Measurements from ENCODE around the gene WNT2. TPM values are rescaled to one million over a fixed set of nuclear protein-coding genes. Genes with fewer than 3 reads are reported as not detected.

The WNT2 gene
- total and polyA plus RNA-seq, 10 of the 15 experiments (the other 5 are each of a cell fraction or from before 2014, with no cell fraction given) = 0.07 to 0.34 (median 0.19) TPM

DNA sequence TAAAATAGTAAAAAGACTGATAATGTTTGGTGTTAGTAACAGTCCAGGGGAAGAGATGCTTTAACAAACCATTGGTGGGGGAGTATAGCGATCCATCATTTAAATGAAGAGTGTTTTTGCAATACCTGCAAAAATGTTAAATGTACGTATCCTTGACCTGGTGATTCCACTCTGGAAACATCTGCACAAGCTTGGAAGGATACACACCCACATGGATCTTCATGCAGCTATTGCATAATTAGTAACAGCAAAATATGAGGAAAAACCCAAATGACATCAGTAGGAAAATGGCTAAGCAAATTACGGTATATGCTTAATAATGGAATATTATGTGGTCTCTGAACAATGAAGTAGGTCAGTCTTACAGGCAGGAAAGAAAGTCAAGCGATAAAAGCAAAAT, 20.5 kb downstream of the WNT2 start:
- ATAC-seq = no peak
- H3K27ac ChIP-seq (ENCODE audit: control insufficient read depth, insufficient read depth) = no peak overlapping the region
- H4K20me1 ChIP-seq (ENCODE audit: control insufficient read depth, insufficient read depth) = no peaks in the 10 kb centered on the region
- no peak for DNase-seq (ENCODE audit: low read depth, low spot score)
- in situ Hi-C loops (cut with MboI) (no loop called here), intact Hi-C loops (cut with micrococcal nuclease; ENCODE audit: unreplicated experiment) (no loop called here)
- no peaks in the 10 kb centered on the region for H3K27me3 ChIP-seq (replicated peaks in 1 of 2; ENCODE audit: control insufficient read depth in 2 of 2, insufficient read depth in 2 of 2, low read length in 1 of 2)
- no TSS peak for BruUV-seq (replicated peaks)
- CTCF ChIA-PET = no interaction called here
- H3K79me2 ChIP-seq (ENCODE audit: control insufficient read depth, insufficient read depth, low read length) = no peaks in the 10 kb centered on the region
- H3K9ac ChIP-seq (ENCODE audit: control insufficient read depth, insufficient read depth, low read length) = no peak overlapping the region
- RAD21 ChIA-PET (ENCODE audit: unreplicated experiment) = no interaction called here
- H3K4me1 ChIP-seq (ENCODE audit: control insufficient read depth, insufficient read depth, low read length) = no peaks in the 10 kb centered on the region
- POLR2A ChIA-PET = no interaction called here
- WGBS (ENCODE audit: insufficient coverage, insufficient replicate concordance, low lambda C conversion rate, missing lambda C conversion rate) = 58% methylated on average over 4 of the region's 4 CpGs
- no peak overlapping the region for H3K4me2 ChIP-seq (ENCODE audit: control insufficient read depth, insufficient read depth)
- SMC1A ChIA-PET (ENCODE audit: uncharacterized antibody, unreplicated experiment) = no interaction called here
- no peak overlapping the region for H2AFZ ChIP-seq (ENCODE audit: control insufficient read depth, low read depth, low read length)
- H3K36me3 ChIP-seq (ENCODE audit: control insufficient read depth in 2 of 2, insufficient read depth in 2 of 2, low read length in 1 of 2) = no peaks in the 10 kb centered on the region
- no peaks in the 10 kb centered on the region; the same call in 2 of the 3 replicates for H3K9me3 ChIP-seq (replicated peaks; ENCODE audit: control insufficient read depth, insufficient read depth, low read length)
- TF ChIP-seq RELA (IDR thresholded peaks at IDR 0.05; ENCODE audit: borderline replicate concordance, partially characterized antibody) (no peak), NR2F1 (conservative IDR thresholded peaks at IDR 0.05) (no peak), SUPT20H (IDR thresholded peaks at IDR 0.05; ENCODE audit: borderline replicate concordance, control insufficient read depth, low read depth, low read length) (no peak), ZSCAN29 (IDR thresholded peaks at IDR 0.05) (no peak), HDAC2 (IDR thresholded peaks at IDR 0.05) (no peak), ZNF217 (IDR thresholded peaks at IDR 0.05) (no peak), RFX5 (IDR thresholded peaks at IDR 0.05; ENCODE audit: low read depth, low read length) (no peak), MEF2A (IDR thresholded peaks at IDR 0.05; ENCODE audit: insufficient read depth, low read depth, low read length) (no peak), KAT2A (conservative IDR thresholded peaks at IDR 0.05; ENCODE audit: control insufficient read depth, low read depth, low read length) (no peak), TCF7 (IDR thresholded peaks at IDR 0.05; ENCODE audit: borderline replicate concordance) (no peak), MTA2 (IDR thresholded peaks at IDR 0.05; ENCODE audit: low read depth) (no peak), STAT3 (IDR thresholded peaks at IDR 0.05; ENCODE audit: low read depth, low read length) (no peak), SREBF2 (IDR thresholded peaks at IDR 0.05; ENCODE audit: low read length) (no peak), BCL11A (IDR thresholded peaks at IDR 0.05; ENCODE audit: low read depth, low read length) (no peak), BRCA1 (IDR thresholded peaks at IDR 0.05; ENCODE audit: low read depth, low read length) (no peak), MYC (IDR thresholded peaks at IDR 0.05; ENCODE audit: insufficient read depth, insufficient read length, insufficient replicate concordance, low read length, severe bottlenecking) (no peak), CBX5 (IDR thresholded peaks at IDR 0.05; ENCODE audit: low read depth) (no peak)
- TF ChIP-seq, protein P1, sequence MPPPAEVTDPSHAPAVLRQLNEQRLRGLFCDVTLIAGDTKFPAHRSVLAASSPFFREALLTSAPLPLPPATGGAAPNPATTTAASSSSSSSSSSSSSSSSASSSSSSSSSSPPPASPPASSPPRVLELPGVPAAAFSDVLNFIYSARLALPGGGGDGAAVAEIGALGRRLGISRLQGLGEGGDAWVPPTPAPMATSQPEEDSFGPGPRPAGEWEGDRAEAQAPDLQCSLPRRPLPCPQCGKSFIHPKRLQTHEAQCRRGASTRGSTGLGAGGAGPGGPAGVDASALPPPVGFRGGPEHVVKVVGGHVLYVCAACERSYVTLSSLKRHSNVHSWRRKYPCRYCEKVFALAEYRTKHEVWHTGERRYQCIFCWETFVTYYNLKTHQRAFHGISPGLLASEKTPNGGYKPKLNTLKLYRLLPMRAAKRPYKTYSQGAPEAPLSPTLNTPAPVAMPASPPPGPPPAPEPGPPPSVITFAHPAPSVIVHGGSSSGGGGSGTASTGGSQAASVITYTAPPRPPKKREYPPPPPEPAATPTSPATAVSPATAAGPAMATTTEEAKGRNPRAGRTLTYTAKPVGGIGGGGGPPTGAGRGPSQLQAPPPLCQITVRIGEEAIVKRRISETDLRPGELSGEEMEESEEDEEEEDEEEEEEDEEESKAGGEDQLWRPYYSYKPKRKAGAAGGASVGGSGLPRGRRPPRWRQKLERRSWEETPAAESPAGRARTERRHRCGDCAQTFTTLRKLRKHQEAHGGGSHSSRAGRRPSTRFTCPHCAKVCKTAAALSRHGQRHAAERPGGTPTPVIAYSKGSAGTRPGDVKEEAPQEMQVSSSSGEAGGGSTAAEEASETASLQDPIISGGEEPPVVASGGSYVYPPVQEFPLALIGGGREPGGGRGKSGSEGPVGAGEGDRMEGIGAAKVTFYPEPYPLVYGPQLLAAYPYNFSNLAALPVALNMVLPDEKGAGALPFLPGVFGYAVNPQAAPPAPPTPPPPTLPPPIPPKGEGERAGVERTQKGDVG (CRISPR knock-in tag; IDR thresholded peaks at IDR 0.05) = no peak
- TF ChIP-seq, protein P2, sequence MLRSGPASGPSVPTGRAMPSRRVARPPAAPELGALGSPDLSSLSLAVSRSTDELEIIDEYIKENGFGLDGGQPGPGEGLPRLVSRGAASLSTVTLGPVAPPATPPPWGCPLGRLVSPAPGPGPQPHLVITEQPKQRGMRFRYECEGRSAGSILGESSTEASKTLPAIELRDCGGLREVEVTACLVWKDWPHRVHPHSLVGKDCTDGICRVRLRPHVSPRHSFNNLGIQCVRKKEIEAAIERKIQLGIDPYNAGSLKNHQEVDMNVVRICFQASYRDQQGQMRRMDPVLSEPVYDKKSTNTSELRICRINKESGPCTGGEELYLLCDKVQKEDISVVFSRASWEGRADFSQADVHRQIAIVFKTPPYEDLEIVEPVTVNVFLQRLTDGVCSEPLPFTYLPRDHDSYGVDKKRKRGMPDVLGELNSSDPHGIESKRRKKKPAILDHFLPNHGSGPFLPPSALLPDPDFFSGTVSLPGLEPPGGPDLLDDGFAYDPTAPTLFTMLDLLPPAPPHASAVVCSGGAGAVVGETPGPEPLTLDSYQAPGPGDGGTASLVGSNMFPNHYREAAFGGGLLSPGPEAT (IDR thresholded peaks at IDR 0.05; ENCODE audit: low read depth) = no peak
- FAIRE-seq = no peak
- H3K4me3 ChIP-seq = no peak overlapping the region

Data from GM12878 (cell line).